ENCODE results near the gene ADAMTS12. TPM values are rescaled to one million over a fixed set of nuclear protein-coding genes. Genes with fewer than 3 reads are reported as not detected.

Gene ADAMTS12
- total RNA-seq, 2 experiments from 2014 or later = not detected

DNA sequence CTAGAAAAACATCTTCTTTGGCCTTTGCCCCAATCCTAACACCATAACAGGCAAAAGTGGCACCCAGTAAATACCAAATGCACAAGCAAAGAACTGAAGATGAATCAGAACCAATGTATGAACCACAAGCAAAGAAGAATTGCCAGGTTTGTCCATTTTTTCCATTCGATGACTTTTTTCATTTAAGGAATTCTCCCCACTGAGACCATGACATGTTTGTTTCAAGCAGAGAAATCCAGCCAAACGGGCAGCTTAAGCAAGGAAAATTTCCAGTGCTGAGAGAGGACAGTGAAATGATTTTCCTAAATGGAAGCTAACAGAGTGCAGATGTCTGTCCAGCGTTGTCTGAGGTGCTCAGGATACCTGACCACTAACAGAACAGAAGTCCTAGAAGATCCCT, 203.7 kb downstream of the ADAMTS12 start:
- H3K36me3 ChIP-seq (ENCODE audit: insufficient read depth, low read length) = no peaks in the 10 kb centered on the region
- no peak for DNase-seq (ENCODE audit: low spot score)
- H3K4me1 ChIP-seq (ENCODE audit: insufficient read depth, low read length, poor library complexity, severe bottlenecking) = no peaks in the 10 kb centered on the region
- H3K4me2 ChIP-seq (ENCODE audit: low read length) = no peak overlapping the region
- no TSS peak for BruUV-seq (replicated peaks)
- no peaks in the 10 kb centered on the region for H3K9me3 ChIP-seq (ENCODE audit: low read length)
- POLR2A ChIA-PET = interaction anchor here (0.7 kb wide), 1 partner anchor 28 kb away, joined by 3 read pairs; no protein-coding TSS in a partner anchor
- H2AFZ ChIP-seq (ENCODE audit: low read length) = no peak overlapping the region
- H3K9me2 ChIP-seq (ENCODE audit: insufficient read depth, low read length) = no peaks in the 10 kb centered on the region
- TF ChIP-seq, protein P1, sequence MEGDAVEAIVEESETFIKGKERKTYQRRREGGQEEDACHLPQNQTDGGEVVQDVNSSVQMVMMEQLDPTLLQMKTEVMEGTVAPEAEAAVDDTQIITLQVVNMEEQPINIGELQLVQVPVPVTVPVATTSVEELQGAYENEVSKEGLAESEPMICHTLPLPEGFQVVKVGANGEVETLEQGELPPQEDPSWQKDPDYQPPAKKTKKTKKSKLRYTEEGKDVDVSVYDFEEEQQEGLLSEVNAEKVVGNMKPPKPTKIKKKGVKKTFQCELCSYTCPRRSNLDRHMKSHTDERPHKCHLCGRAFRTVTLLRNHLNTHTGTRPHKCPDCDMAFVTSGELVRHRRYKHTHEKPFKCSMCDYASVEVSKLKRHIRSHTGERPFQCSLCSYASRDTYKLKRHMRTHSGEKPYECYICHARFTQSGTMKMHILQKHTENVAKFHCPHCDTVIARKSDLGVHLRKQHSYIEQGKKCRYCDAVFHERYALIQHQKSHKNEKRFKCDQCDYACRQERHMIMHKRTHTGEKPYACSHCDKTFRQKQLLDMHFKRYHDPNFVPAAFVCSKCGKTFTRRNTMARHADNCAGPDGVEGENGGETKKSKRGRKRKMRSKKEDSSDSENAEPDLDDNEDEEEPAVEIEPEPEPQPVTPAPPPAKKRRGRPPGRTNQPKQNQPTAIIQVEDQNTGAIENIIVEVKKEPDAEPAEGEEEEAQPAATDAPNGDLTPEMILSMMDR (conservative IDR thresholded peaks at IDR 0.05; ENCODE audit: low read length) = no peak
- TF ChIP-seq EZH2phosphoT487 (IDR thresholded peaks at IDR 0.05; ENCODE audit: borderline replicate concordance, low read depth, low read length) = no peak
- H3K27ac ChIP-seq (ENCODE audit: low read depth, low read length, poor library complexity, severe bottlenecking) = no peak overlapping the region
- no peaks in the 10 kb centered on the region for H3K79me2 ChIP-seq (ENCODE audit: insufficient read depth, low read depth, low read length)
- intact Hi-C loops (cut with micrococcal nuclease; ENCODE audit: unreplicated experiment) = no loop called here
- H4K20me1 ChIP-seq (ENCODE audit: insufficient read depth, low read length) = no peaks in the 10 kb centered on the region
- no peak overlapping the region for H3K4me3 ChIP-seq (ENCODE audit: low read depth, low read length, poor library complexity, severe bottlenecking)
- CTCF ChIA-PET (ENCODE audit: unreplicated experiment) = no interaction called here

DNA sequence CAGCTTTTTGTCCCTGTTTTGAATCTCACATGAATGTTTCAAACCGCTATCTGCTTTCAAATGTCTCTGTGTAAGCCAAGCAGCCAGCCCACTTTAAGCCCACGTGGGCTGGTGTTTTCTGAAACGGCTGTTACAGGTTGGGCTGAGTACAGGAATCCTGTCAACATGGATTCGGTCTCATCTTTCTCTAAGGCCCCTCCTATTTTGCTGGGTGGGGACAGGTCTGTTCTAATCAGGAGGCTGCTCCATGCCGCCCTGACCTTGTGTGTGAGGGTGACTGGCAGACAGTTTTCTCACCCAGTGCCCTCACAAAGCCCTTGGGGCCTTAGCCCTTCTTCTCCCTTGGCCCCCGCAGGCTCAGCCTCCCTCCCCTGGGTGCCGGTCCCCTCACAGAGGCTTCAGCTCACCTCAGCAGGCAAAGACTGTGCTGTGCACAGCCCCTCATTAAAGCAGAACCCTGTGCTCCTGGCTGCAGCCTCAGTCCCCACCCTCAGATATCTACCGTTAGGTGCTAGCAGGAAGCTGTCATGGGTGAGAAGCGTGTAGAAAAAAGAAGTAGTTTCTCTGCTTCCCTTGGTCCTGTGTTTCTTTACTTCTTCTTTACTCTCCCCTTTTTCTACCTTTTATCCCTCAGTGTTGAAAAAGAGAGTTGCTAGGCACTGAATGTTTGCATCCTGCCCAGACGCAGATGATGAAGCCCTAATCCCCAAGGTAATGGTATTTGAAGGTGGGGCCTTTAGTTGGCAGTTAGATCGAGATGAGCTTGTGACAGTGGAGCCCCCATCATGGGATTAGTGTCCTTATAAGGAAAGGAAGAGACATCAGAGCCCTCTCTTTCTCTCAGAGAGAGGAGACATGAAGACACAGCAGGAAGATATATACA, 205.7 kb downstream of the ADAMTS12 start:
- ChIA-PET CTCF (ENCODE audit: unreplicated experiment) (no interaction called here), POLR2A (no interaction called here)
- Histone ChIP-seq H3K4me2 (ENCODE audit: low read length) (no peak overlapping the region), H3K79me2 (ENCODE audit: insufficient read depth, low read depth, low read length) (no peaks in the 10 kb centered on the region), H4K20me1 (ENCODE audit: insufficient read depth, low read length) (no peaks in the 10 kb centered on the region), H3K27ac (ENCODE audit: low read depth, low read length, poor library complexity, severe bottlenecking) (no peak overlapping the region), H3K36me3 (ENCODE audit: insufficient read depth, low read length) (no peaks in the 10 kb centered on the region), H3K4me3 (ENCODE audit: low read depth, low read length, poor library complexity, severe bottlenecking) (no peak overlapping the region), H3K9me2 (ENCODE audit: insufficient read depth, low read length) (no peaks in the 10 kb centered on the region), H2AFZ (ENCODE audit: low read length) (no peak overlapping the region), H3K4me1 (ENCODE audit: insufficient read depth, low read length, poor library complexity, severe bottlenecking) (no peaks in the 10 kb centered on the region), H3K9me3 (ENCODE audit: low read length) (no peaks in the 10 kb centered on the region)
- intact Hi-C loops (cut with micrococcal nuclease; ENCODE audit: unreplicated experiment) = no loop called here
- BruUV-seq (replicated peaks) = no TSS peak
- no peak for DNase-seq (ENCODE audit: low spot score)
- TF ChIP-seq EZH2phosphoT487 (IDR thresholded peaks at IDR 0.05; ENCODE audit: borderline replicate concordance, low read depth, low read length) = no peak

DNA sequence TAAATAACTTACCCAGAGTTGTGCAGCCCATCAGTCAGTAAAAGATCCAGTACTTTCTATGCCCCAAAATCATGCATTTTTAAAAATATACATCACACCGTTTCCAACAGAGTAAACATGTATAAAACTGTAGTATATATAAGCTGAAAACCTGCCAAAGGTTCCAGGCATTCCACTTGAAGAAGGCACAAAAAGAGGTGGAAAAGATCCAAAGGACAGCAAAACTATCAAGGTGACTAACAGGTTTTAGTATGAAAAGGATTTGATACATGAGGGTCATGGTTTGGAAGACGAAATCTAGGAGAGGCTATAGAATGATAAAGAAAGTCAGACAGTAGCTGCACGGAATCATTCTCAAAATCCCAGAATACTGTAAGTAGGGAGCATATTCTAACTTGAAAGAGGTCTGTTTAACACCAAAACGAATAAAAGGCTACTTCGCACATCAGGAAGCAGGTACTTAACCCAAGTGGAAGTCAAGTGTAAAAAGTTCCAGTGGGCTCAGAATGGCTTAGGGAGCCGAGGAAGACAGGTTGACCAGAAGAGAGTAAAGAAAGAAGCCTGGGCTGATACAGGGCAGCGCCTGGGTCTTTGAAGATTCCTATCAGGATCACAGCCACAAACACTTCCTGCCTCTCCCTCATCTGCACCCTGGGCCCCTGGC, 207.2 kb downstream of the ADAMTS12 start:
- no peaks in the 10 kb centered on the region for H4K20me1 ChIP-seq (ENCODE audit: insufficient read depth, low read length)
- no peaks in the 10 kb centered on the region for H3K9me3 ChIP-seq (ENCODE audit: low read length)
- TF ChIP-seq, protein P1 (conservative IDR thresholded peaks at IDR 0.05; ENCODE audit: low read length) = no peak
- no peak for TF ChIP-seq EZH2phosphoT487 (IDR thresholded peaks at IDR 0.05; ENCODE audit: borderline replicate concordance, low read depth, low read length)
- BruUV-seq (replicated peaks) = no TSS peak
- intact Hi-C loops (cut with micrococcal nuclease; ENCODE audit: unreplicated experiment) = no loop called here
- CTCF ChIA-PET (ENCODE audit: unreplicated experiment) = no interaction called here
- no peaks in the 10 kb centered on the region for H3K79me2 ChIP-seq (ENCODE audit: insufficient read depth, low read depth, low read length)
- no peak overlapping the region for H3K4me2 ChIP-seq (ENCODE audit: low read length)
- H3K9me2 ChIP-seq (ENCODE audit: insufficient read depth, low read length) = no peaks in the 10 kb centered on the region
- no peak overlapping the region for H2AFZ ChIP-seq (ENCODE audit: low read length)
- DNase-seq (ENCODE audit: low spot score) = no peak
- H3K27ac ChIP-seq (ENCODE audit: low read depth, low read length, poor library complexity, severe bottlenecking) = no peak overlapping the region
- POLR2A ChIA-PET = no interaction called here
- H3K36me3 ChIP-seq (ENCODE audit: insufficient read depth, low read length) = no peaks in the 10 kb centered on the region
- H3K4me1 ChIP-seq (ENCODE audit: insufficient read depth, low read length, poor library complexity, severe bottlenecking) = no peaks in the 10 kb centered on the region
- no peak overlapping the region for H3K4me3 ChIP-seq (ENCODE audit: low read depth, low read length, poor library complexity, severe bottlenecking)

All from OCI-LY7 (cell line).